ENCODE results near the gene TNFAIP6.

GRCh38 chr2:151334082-151334815 lies 23.1 kb upstream of the TNFAIP6 start:
- TF ChIP-seq CTCF (IDR thresholded peaks at IDR 0.05) (no peak), ZFX (IDR thresholded peaks at IDR 0.05; ENCODE audit: borderline replicate concordance) (no peak)

All from 22Rv1 (cell line).